IMR-90 (cell line): ENCODE results near the gene CCDC170. TPM values are rescaled to one million over a fixed set of nuclear protein-coding genes. Genes with fewer than 3 reads are reported as not detected.

Experiments
- ATAC-seq: fragments of 200-7000 bp; cut with Tn5 transposase; 2 replicates; pipeline ENCODE4 v1.9.1; 2020; ENCODE audit warnings: low read depth, mild to moderate bottlenecking, moderate library complexity
- BruUV-seq: library from RNA; stranded (reverse); fragments of 400-500 nt; replicated peaks from 2 replicates; lab custom pipeline; 2021; lab: Mats Ljungman, UMichigan
- CTCF ChIA-PET: fragments of 300-600 bp; formaldehyde crosslinking; extraction: SDS; loops from one replicate; lab custom pipeline; 2021; ENCODE audit warnings: antibody characterized with exemption; lab: Yijun Ruan, JAX
- POLR2A ChIA-PET: fragments of 300-600 bp; sonication (Branson Sonifier 250); formaldehyde crosslinking; loops from one replicate; lab custom pipeline; 2022; ENCODE audit warnings: antibody characterized with exemption; ENCODE audit not compliant: unreplicated experiment; lab: Charles Lee
- DNase-seq: peaks from one replicate; pipeline ENCODE4 v3.0.0; 2013
- H2AFZ ChIP-seq: replicated peaks from 2 replicates; pipeline ENCODE3; 2013; ENCODE audit warnings: low read length, mild to moderate bottlenecking; ENCODE audit not compliant: poor library complexity
- H2AK5ac ChIP-seq: 2 replicates; pipeline ENCODE4 v1.6.1; 2013; ENCODE audit warnings: low read depth, low read length, inconsistent platforms
- H2AK9ac ChIP-seq: replicated peaks from 2 replicates; pipeline ENCODE3; 2013; ENCODE audit warnings: mild to moderate bottlenecking, low read depth, low read length, moderate library complexity; ENCODE audit not compliant: poor library complexity
- H2BK120ac ChIP-seq: 2 replicates; pipeline ENCODE4 v1.6.1; 2013; ENCODE audit warnings: low read depth, low read length, inconsistent platforms
- H2BK15ac ChIP-seq: 3 replicates; pipeline ENCODE4 v1.6.1; 2013; ENCODE audit warnings: low read depth, low read length, inconsistent platforms
- H2BK20ac ChIP-seq: 2 replicates; pipeline ENCODE4 v1.6.1; 2013; ENCODE audit warnings: low read depth, mild to moderate bottlenecking, inconsistent platforms, low read length, moderate library complexity
- H2BK5ac ChIP-seq: 2 replicates; pipeline ENCODE4 v1.6.1; 2013; ENCODE audit warnings: mild to moderate bottlenecking, low read depth, low read length, inconsistent platforms; ENCODE audit not compliant: poor library complexity, severe bottlenecking
- H3K14ac ChIP-seq: replicated peaks from 2 replicates; pipeline ENCODE4 v1.6.1; 2013; ENCODE audit warnings: low read depth, low read length, inconsistent platforms
- H3K18ac ChIP-seq: 2 replicates; pipeline ENCODE4 v1.6.1; 2013; ENCODE audit warnings: low read depth, low read length, control low read depth
- H3K23ac ChIP-seq: 2 replicates; pipeline ENCODE4 v1.6.1; 2013; ENCODE audit warnings: low read depth, low read length, inconsistent platforms
- H3K27ac ChIP-seq: 2 replicates; pipeline ENCODE4 v1.5.1; 2013; ENCODE audit warnings: mild to moderate bottlenecking, control low read depth, low read length; ENCODE audit not compliant: insufficient read depth
- H3K27me3 ChIP-seq: 2 replicates; pipeline ENCODE4 v1.6.1; 2013; ENCODE audit warnings: low read length; ENCODE audit not compliant: control insufficient read depth, insufficient read depth
- H3K36me3 ChIP-seq: 2 replicates; pipeline ENCODE4 v1.6.1; 2013; ENCODE audit warnings: low read length, mixed read lengths; ENCODE audit not compliant: control insufficient read depth, insufficient read depth
- H3K4ac ChIP-seq: 2 replicates; pipeline ENCODE4 v1.6.1; 2013; ENCODE audit warnings: low read depth, low read length, inconsistent platforms
- H3K4me1 ChIP-seq: 2 replicates; pipeline ENCODE4 v1.6.1; 2013; ENCODE audit warnings: low read length, mixed read lengths; ENCODE audit not compliant: control insufficient read depth, insufficient read depth
- H3K4me2 ChIP-seq: 2 replicates; pipeline ENCODE4 v1.6.1; 2013; ENCODE audit warnings: low read depth, mild to moderate bottlenecking, control low read depth, low read length, moderate library complexity
- H3K4me3 ChIP-seq: 2 replicates; pipeline ENCODE4 v1.5.1; 2013; ENCODE audit warnings: low read depth, mild to moderate bottlenecking, control low read depth, low read length, moderate library complexity; ENCODE audit not compliant: insufficient read depth
- H3K56ac ChIP-seq: 2 replicates; pipeline ENCODE4 v1.6.1; 2013; ENCODE audit warnings: low read length, inconsistent platforms; ENCODE audit not compliant: insufficient read depth; ENCODE audit errors: extremely low read depth
- H3K79me1 ChIP-seq, 2 experiments: 2 replicates each; pipeline ENCODE4 v1.6.1; 2013; ENCODE audit warnings: low read length in 2 of 2, inconsistent platforms in 1 of 2, low read depth in 1 of 2
- H3K9ac ChIP-seq: 2 replicates; pipeline ENCODE4 v1.6.1; 2013; ENCODE audit warnings: low read depth, low read length, control low read depth
- H3K9me1 ChIP-seq: 2 replicates; pipeline ENCODE4 v1.6.1; 2013; ENCODE audit warnings: low read length, inconsistent platforms; ENCODE audit not compliant: insufficient read depth
- H3K9me3 ChIP-seq: 2 replicates; pipeline ENCODE4 v1.6.1; 2013; ENCODE audit warnings: low read length; ENCODE audit not compliant: control insufficient read depth, insufficient read depth
- H4K20me1 ChIP-seq: 2 replicates; pipeline ENCODE4 v1.6.1; 2013; ENCODE audit warnings: low read length, inconsistent platforms; ENCODE audit not compliant: insufficient read depth
- H4K5ac ChIP-seq: 2 replicates; pipeline ENCODE4 v1.6.1; 2013; ENCODE audit warnings: mild to moderate bottlenecking, low read depth, low read length, control low read depth
- H4K8ac ChIP-seq, 2 experiments: 2 replicates each; pipeline ENCODE4 v1.6.1; 2013; ENCODE audit warnings: low read depth in 2 of 2, low read length in 2 of 2, control low read depth in 1 of 2, inconsistent platforms in 1 of 2
- H4K91ac ChIP-seq: 2 replicates; pipeline ENCODE4 v1.6.1; 2013; ENCODE audit warnings: low read depth, low read length, inconsistent platforms; ENCODE audit not compliant: insufficient read depth
- CEBPB ChIP-seq: IDR thresholded peaks from 2 replicates; pipeline ENCODE4 v1.6.1; 2012; ENCODE audit warnings: low read depth, low read length, improper control_type of control experiment
- MAZ ChIP-seq: IDR thresholded peaks from 2 replicates; pipeline ENCODE4 v1.6.1; 2012; ENCODE audit warnings: low read depth, mild to moderate bottlenecking, low read length, improper control_type of control experiment, moderate library complexity, borderline replicate concordance
- MXI1 ChIP-seq: IDR thresholded peaks from 2 replicates; pipeline ENCODE4 v1.6.1; 2012; ENCODE audit warnings: low read depth, mild to moderate bottlenecking, low read length, moderate library complexity, borderline replicate concordance
- SMC3 ChIP-seq: fragments of 150-350 bp; IDR thresholded peaks from 2 replicates; pipeline ENCODE4 v1.6.1; 2016; ENCODE audit warnings: low read depth, mild to moderate bottlenecking, antibody characterized with exemption, low read length, moderate library complexity
- WGBS, 2 experiments: methylation state at CpG; one replicate each; pipeline versions ENCODE4 v1.1.5 to v1.1.7; 2013; ENCODE audit warnings: missing lambda C conversion rate in 2 of 2; ENCODE audit not compliant: insufficient read length in 1 of 2; ENCODE audit errors: extremely low coverage in 2 of 2; 5-methylcytosine and 5-hydroxymethylcytosine counted together
- dilution Hi-C: fragments of 300-500 bp; cut with HindIII; formaldehyde crosslinking; loops from one replicate; pipeline ENCODE4 v1.14.3; 2018; ENCODE audit warnings: low sequenced_read_pairs; ENCODE audit not compliant: unreplicated experiment
- in situ Hi-C: fragments of 300-500 bp; cut with MboI; formaldehyde crosslinking; loops from 3 replicates; pipeline ENCODE4 v1.14.3; 2019; ENCODE audit warnings: low sequenced_read_pairs, inconsistent platforms, mixed read lengths
- intact Hi-C: fragments of 100-400 bp; cut with micrococcal nuclease; formaldehyde crosslinking; loops from 2 replicates; pipeline ENCODE4 v1.10.0; 2022
- polyA plus RNA-seq, 3 experiments: library from polyadenylated mRNA; depleted of rRNA; stranded (reverse); fragments of >200 nt; gene quantifications; 2 replicates each; pipeline ENCODE4 v1.2.3, GENCODE V29; 2012; ENCODE audit warnings: low replicate concordance in 1 of 3
- total RNA-seq: library from RNA; depleted of rRNA; stranded (reverse); fragments of >200 nt; gene quantifications from 2 replicates; pipeline ENCODE4 v1.2.3, GENCODE V29; 2012
- TF ChIP-seq, protein P1 (sequence below): fragments of 150-350 bp; IDR thresholded peaks from 2 replicates; pipeline ENCODE4 v1.6.1; 2017; ENCODE audit warnings: mild to moderate bottlenecking, antibody characterized with exemption, low read length, low read depth
- TF ChIP-seq, protein P2 (sequence below): conservative IDR thresholded peaks from 2 replicates; pipeline ENCODE4 v1.5.1; 2012; ENCODE audit warnings: mild to moderate bottlenecking, low read depth, low read length, improper control_type of control experiment

Gene CCDC170
- total and polyA plus RNA-seq, 2 of the 4 experiments (the other 2 are of a cell fraction), result 0.12 to 0.54 TPM

DNA sequence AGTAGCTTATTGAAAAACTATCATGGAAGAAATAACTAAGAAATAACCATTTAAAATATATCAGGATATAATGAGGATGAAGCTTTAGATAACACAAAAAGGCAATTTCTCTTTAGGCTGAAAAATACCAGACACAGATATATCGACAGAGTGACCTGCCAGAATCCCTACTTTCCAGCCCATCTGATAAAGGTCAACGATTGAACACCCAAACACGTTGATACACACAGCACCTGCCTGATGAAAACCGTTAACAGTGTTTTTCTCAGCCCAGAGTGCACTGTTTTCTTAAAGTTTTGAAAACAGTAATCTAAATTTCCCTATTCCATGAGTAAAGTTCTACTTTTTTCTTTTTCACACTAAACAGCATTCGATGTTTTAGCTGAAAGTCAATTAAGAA lies 170.6 kb downstream of the CCDC170 start:
- H3K4ac ChIP-seq, result no peak overlapping the region
- no peak overlapping the region for H2BK20ac ChIP-seq
- no peaks in the 10 kb centered on the region for H3K9me3 ChIP-seq
- H2BK5ac ChIP-seq, result no peak overlapping the region
- H3K4me3 ChIP-seq, result no peak overlapping the region
- no TSS peak for BruUV-seq
- 0% methylated on average over 1 of the region's 5 CpGs; no CpG with 5 or more reads in 1 of the 2 experiments for WGBS, 2 experiments
- ChIA-PET POLR2A (no interaction called here), CTCF (interaction anchor here (0.8 kb wide), 1 partner anchor 11 kb away, joined by 3 read pairs; no protein-coding TSS in a partner anchor)
- no peak overlapping the region for H3K27ac ChIP-seq
- H3K4me2 ChIP-seq, result no peak overlapping the region
- H3K56ac ChIP-seq, result no peak overlapping the region
- no peak overlapping the region for H4K91ac ChIP-seq
- no peak overlapping the region for H3K18ac ChIP-seq
- TF ChIP-seq CEBPB, result no peak
- TF ChIP-seq, protein P1, sequence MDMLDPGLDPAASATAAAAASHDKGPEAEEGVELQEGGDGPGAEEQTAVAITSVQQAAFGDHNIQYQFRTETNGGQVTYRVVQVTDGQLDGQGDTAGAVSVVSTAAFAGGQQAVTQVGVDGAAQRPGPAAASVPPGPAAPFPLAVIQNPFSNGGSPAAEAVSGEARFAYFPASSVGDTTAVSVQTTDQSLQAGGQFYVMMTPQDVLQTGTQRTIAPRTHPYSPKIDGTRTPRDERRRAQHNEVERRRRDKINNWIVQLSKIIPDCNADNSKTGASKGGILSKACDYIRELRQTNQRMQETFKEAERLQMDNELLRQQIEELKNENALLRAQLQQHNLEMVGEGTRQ, result no peak
- no peak for TF ChIP-seq MXI1
- TF ChIP-seq, protein P2, sequence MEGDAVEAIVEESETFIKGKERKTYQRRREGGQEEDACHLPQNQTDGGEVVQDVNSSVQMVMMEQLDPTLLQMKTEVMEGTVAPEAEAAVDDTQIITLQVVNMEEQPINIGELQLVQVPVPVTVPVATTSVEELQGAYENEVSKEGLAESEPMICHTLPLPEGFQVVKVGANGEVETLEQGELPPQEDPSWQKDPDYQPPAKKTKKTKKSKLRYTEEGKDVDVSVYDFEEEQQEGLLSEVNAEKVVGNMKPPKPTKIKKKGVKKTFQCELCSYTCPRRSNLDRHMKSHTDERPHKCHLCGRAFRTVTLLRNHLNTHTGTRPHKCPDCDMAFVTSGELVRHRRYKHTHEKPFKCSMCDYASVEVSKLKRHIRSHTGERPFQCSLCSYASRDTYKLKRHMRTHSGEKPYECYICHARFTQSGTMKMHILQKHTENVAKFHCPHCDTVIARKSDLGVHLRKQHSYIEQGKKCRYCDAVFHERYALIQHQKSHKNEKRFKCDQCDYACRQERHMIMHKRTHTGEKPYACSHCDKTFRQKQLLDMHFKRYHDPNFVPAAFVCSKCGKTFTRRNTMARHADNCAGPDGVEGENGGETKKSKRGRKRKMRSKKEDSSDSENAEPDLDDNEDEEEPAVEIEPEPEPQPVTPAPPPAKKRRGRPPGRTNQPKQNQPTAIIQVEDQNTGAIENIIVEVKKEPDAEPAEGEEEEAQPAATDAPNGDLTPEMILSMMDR, result no peak
- TF ChIP-seq SMC3, result no peak
- no peak for TF ChIP-seq MAZ
- no peak for ATAC-seq
- no peaks in the 10 kb centered on the region for H3K9me1 ChIP-seq
- no peak overlapping the region for H4K5ac ChIP-seq
- no peak overlapping the region for H2BK120ac ChIP-seq
- no peak overlapping the region for H2AFZ ChIP-seq
- no peak overlapping the region for H3K23ac ChIP-seq
- H4K20me1 ChIP-seq, result no peaks in the 10 kb centered on the region
- no peaks in the 10 kb centered on the region; the same call in 1 of the 2 replicates for H3K27me3 ChIP-seq
- H4K8ac ChIP-seq, result no peak overlapping the region
- H3K4me1 ChIP-seq, result no peaks in the 10 kb centered on the region
- no peak overlapping the region for H3K9ac ChIP-seq
- intact Hi-C loops, result no loop called here
- dilution Hi-C loops, result no loop called here
- H2BK15ac ChIP-seq, result no peak overlapping the region
- no peak for DNase-seq
- H2AK5ac ChIP-seq, result no peak overlapping the region
- in situ Hi-C loops, result no loop called here
- no peak overlapping the region for H2AK9ac ChIP-seq
- H3K14ac ChIP-seq, result no peak overlapping the region
- no peaks in the 10 kb centered on the region for H3K79me1 ChIP-seq
- H3K36me3 ChIP-seq, result no peaks in the 10 kb centered on the region
